KBM-7 (cell line): Measurements from ENCODE around the gene SMIM12.

Experiments
- DNase-seq: peaks from one replicate; pipeline ENCODE4 v3.0.0-alpha.2; 2015
- in situ Hi-C: fragments of 300-500 bp; cut with MboI; formaldehyde crosslinking; loops from 2 replicates; pipeline ENCODE4 v1.14.3; 2020; ENCODE audit warnings: low sequenced_read_pairs, low pct_unique_long_range_greater_than_20kb, mixed read lengths

Gene SMIM12

DNA sequence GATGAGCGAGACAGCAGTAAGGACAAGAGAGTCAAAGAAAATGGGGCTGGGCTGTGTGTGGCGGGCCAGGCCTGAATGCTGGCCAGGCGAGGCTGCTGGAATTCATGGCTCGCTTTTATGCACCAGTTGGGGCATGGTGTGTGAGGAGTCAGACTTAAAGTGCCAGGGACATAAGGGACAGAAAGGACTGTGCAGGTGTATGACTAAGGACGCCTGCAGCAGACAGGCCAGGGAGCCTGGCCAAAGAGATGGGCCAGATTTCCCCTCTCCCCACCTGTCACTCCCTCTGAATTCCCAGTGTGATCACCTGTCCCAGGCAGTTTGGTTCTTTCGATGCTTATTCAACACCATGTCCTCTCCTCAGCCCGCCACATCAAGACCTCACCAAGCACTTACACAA lies 16.9 kb upstream of the SMIM12 start:
- in situ Hi-C loops: no loop called here
- DNase-seq: no peak

DNA sequence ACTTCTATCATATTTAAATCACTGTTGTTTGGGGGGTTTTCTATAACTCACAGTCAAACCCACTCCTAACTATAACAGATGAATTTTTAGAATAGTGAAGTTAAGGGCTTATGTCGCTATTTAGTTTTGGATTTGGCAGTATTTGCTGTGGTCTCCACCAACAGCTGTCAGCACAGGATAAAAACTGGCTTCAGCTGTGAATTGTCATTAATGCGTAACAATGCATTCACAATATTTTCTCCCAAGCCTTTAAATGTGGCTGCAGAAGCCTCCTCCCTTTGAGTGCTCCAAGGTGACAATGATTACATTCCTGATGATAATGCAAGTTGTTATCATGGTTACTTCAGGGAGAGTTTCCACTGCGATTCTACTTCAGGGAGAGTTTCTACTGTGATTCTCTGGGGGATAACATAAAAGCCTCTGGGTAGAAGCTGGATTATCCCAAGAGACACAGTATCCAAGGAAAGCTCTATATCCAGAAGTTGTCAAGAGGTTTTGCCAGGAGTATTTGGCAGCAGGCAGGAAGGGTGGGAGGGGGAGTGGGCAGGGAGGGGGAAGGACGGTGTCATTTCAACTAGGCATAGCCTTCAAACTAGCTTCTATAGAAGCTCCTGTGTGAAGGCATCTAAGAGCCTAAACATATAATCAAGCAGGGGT lies 14.9 kb upstream of the SMIM12 start:
- in situ Hi-C loops: no loop called here

DNA sequence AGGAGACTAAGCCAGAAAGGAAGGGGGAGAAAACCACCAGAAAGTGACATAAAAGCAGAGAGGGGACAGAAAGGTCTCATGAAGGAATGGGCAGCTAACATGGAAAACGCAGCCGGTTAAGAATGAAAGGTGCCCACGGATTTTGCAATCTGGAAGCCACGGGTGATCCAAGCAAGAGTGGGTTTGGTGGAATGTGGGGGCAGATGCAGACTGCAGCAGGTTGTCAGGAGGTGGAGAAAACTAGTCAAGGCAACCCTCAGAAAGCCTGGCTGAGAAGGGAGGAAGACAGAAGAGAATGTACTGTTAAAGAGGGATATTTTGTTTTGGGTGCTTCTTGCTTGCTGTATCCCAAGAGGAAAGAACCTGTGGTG lies 12.6 kb upstream of the SMIM12 start:
- no peak for DNase-seq
- in situ Hi-C loops: no loop called here

More for the DNA sequence above, 14.9 kb upstream of the SMIM12 start:
- DNase-seq: no peak

DNA sequence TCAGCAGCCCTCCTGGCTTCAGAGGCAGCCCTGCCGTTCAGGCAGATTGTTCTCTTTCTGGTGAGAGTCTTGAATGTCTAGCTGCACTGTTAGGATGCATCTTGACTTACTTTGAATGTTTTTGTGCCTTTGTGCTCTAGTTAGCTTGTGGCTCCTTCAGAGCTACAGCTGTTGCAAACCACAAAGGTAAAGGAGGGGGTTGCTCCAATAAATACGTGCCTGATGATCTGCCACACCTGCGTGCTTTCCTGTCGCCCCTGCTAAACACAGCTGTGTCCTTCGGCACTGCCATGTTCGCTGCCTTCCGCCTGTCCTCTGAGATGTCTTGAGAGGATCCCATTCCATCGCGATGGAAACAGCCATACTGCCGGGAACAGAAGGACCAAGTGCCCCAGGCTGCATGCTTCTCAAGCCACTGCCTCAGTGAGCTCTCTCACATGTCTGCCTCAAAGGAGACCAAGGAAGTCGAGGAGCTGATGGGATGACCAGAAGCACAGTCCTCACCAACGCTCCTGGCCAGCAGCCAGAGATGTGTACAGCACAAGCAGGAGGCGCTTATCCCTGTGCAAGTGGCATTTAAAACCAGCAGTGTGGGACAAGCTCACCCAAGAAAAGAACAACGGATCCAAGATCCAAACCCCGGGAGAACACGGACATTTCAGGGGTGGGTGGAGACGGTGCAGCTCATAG lies 12.0 kb upstream of the SMIM12 start:
- in situ Hi-C loops: no loop called here

DNA sequence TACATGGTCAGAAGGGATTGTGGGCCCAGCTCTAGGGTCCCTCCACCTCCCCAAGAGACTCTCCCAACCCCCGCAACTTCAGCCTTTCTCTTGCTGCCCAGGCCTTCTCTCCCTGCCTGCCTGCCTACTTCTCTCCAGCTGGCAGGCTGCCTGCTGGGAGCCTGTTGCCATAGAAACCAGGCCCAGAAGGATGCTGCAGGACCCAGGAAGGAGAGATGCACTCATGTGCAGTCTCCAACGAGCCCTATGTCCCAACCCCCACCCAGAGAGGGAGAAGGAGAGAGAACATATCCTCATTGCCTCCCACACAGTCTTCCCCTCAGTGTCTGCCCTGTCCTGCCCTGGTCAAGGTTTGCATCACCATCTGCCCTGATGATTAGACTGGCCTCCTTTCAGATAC lies 10.8 kb upstream of the SMIM12 start:
- in situ Hi-C loops: no loop called here
- DNase-seq: no peak

More for the DNA sequence above, 12.0 kb upstream of the SMIM12 start:
- DNase-seq: no peak

DNA sequence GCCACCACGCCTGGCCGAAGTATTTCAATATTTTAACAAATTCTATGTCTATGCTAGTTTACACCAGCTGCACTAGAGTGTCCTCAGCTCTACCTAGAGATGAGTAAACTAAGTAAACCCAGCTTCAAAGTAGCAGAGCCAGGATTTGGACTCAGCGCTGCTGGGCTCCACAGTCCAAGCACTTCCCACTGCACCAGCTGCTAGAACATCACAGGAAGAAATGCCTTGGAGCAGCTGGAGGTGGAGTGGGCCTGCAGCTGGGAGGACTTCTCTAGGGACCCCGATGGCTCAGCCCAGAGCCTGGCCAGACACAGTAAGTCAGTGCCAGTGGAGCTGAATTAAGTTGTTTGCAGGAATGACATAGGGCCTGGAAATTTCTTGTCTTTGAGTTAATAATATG lies 10.2 kb upstream of the SMIM12 start:
- in situ Hi-C loops: no loop called here
- DNase-seq: no peak

DNA sequence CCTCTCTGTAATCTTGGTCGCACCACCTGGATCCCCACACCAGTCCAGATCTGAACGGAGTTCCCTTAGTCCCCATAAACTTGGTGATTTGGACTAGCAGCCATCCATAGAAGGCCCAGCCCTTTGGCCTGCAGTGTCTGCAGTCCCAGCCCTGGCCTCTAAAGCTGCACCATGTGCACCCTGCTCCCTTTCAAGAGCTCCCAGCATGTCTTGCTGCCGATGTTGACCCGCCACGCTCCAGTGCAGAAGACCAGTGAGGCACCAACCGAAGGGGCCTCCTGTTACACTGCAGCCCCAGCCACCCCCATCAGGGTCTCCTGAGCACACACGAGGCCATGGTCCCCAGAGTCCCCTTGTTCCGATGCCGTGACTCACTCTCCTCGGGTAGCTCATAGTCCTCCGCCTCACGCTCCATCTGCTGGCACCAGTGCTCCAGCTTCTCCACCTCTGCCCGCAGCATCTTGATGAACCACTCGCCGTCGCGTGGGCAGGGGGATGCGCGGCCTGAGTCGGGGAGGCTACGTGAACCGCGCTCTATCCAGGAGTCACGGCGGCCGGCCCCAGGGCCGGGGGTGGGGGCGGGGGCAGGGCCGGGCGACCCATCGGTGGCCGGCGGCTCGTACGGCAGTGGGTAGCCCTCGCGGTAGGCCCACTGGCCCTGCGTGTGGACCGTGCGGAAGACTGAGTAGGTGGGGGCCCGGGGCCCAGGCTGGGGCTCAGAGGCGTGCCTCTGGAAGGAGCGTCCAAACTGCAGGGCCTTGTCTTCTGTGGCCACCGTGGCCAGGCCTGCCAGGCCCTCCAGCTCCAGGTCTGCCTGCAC lies 8.9 kb upstream of the SMIM12 start:
- in situ Hi-C loops: no loop called here
- DNase-seq: no peak

DNA sequence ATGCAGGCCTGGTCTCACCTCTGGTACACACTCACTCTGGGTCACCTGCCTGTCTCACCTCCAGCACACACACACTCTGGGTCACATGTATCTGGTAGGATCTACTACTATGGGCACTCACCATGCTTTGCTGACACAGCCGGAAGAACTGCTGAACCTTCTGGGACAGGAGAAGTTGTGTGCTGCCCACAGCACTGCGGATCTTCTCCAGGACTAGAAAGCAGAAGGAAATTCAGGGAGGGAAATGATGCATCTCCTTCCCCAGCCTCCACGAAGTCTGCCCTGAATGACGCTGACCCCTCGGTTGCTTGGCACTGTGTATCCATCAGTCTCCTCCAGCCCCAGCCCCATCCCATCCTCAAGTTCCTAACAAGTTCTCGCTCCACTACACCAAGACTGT lies 7.9 kb upstream of the SMIM12 start:
- DNase-seq: peak; percentile 24

DNA sequence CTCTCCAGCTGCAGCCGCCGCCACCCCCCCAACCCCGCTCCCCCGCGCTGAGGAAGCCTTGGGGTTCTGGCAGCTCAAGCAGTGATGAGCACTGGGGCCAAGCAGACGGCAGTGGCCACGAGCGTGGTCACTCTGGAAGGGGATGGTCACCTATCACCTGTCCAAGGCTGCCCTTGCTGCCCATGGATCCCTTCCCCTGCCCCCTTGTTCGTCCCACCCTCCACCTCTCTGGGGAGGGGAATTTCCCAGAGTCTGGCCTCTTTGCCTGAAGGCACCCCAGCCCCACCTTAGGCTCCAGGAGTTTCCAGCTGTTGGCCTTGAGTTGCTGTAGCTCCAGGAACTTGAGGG lies 7.2 kb upstream of the SMIM12 start:
- no peak for DNase-seq
- in situ Hi-C loops: no loop called here

More for the DNA sequence above, 7.9 kb upstream of the SMIM12 start:
- in situ Hi-C loops: no loop called here

DNA sequence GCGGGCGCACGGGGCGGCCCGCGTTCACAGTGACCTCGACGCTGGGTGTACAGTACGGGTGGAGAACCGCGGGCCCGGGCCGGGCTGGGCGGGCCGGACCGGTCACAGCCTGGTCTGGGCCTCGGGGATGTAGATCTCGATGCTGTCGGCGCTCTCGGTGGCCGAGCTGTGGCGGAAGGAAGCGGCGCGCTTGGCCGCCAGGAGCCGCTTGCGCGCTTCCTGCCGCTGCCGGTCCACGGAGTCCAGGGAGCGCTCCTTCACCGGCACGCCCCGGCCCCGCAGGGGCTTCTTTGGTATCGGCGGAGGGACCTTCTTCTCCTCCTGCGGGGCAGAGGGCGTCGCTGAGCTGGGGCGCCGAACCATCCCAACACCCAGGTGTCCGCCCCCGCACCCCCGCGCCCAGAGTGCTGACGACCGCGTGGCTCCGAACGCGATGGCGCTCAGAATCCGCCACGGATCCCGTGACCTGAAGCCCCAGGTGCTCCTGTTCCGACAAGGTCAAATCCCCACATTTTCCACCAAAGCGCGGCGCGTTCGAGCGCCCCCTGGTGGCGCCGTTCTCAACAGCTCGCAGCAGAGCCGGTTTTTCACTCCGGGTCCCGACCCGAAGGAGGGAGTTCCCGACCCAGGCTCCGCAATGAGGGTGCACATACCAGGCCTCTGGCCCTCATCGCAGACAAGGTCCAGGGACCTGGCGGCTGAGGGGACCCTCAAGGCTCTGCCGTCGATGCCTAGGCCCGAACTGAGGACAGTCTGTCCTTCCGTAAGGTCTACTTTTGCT lies 6.6 kb upstream of the SMIM12 start:
- DNase-seq: peak; percentile 88
- in situ Hi-C loops: no loop called here

DNA sequence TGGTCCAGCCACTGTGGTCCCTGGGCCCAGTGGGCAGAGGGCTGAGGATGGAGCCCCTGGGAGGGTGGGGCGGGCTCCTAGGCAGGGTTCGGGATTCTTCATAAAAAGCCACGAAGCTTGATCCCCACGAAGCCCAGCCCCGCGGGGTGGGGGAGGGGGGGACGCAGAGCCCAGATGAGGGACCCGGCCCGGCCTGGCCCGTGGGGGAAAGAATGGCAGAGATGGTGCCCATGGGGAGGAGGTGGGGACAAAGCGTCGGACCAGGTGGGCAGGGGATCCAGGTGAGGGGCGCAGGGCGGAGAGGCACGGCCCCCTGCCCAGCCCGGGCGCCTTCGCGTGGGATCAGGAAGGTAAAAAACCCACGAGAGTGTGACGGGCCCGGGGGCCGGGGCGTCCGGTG lies 6.0 kb upstream of the SMIM12 start:
- in situ Hi-C loops: no loop called here
- no peak for DNase-seq

DNA sequence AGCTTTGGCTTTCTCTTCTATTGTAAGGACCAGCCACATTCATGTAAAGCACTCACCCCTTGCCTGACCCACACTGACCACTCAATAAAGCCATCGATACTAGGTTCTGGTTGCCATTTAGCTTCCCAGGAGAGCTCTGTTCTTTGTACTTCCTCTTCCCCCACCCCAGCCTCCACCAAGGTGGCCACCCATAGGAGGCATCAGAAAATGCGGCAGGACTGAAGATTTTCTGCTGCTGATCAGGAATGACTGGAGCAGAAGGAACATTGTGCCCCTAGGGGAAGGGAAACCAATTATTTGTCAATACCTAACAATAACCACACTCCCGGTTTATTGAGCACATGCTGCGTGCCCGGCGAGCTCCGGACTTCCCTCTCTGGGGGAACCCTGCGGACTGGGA lies 5.2 kb upstream of the SMIM12 start:
- DNase-seq: no peak
- in situ Hi-C loops: no loop called here

DNA sequence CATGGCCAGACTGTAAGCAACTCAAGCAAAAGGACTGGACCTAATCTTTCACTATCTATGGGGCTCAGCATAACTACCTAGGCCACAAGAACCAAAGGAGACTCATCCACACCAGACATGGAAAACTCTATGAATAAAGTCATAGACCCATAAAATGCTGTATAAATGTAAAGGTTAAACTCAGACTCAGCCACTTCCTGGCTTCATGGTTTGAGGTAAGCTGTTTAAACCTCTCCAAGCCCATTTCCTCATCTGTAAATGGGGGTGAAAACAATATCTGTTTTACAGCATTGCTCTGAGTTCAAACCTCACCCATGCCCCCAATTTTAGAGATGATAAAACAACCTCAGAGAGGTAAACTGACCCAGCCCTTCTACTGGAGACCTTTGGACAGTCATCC lies 4.0 kb upstream of the SMIM12 start:
- in situ Hi-C loops: no loop called here
- no peak for DNase-seq

DNA sequence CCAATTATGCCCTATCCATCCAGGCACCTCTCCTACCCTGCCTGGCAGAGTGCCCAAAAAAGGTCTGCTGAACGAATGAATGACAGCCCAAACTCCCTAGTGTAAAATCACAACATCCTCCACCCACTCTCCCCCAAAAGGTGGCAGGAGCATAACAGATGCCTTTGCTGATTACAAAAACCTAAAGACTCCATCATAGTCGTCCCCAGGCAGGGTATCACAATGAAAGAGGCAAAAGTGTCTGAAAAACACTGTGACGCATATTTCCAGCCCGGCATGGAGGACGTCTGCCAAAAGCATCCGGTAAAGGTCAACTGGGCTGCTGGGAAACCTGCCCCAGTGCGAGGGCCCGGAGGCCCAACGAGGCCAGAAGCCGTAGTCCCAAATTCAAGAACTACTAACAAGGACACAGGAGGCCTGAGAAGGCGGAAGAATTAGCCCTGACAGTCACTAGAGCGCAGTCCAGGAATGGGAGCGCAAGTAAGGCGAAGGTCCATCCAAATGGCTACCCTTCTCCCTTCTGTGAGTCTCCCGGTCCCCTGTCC lies 576 bp downstream of the SMIM12 start:
- DNase-seq: peak; percentile 24
- in situ Hi-C loops: no loop called here

DNA sequence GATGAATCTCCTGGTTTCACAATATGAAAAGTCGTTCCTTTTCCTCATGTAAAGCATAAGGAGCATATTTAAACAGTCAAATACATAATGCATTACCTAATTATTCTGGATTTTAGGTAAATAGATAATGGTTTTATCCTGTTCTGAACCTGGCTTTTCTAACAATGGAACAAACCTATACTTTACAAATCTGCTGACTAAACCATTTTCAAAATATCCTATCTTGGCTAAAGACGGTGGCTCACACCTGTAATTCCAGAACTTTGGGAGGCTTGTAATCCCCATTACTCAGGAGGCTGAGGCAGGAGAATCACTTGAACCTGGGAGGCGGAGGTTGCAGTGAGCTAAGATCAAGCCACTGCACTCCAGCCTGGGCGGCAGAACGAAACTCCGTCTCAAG lies 2.9 kb downstream of the SMIM12 start:
- in situ Hi-C loops: no loop called here
- DNase-seq: no peak

DNA sequence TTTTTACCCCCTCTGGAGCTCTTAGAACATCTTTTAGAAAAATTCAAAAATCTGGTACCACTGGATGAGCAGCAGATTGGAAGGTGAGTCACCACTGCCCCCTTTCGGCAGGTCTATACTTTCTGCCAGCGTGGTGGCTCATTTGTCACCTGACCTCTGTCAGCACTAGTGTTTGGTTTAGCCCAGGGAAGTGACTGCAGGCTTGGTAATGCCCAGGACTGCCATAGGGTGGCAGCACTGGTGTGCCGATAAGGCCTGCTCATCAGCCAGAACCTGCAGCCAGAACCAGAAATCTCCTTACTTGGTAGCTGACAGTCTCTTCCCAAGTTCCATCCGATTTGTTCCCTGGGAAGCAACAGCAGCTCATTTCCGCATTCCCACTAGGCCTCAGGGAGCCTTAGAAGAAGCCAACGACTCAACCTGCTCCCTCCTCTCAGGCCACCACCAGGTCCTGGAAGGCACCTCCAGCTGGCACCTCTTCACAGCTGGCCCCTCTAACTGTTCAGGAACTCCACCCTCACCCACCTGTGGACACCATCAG lies 6.8 kb downstream of the SMIM12 start:
- in situ Hi-C loops: no loop called here

DNA sequence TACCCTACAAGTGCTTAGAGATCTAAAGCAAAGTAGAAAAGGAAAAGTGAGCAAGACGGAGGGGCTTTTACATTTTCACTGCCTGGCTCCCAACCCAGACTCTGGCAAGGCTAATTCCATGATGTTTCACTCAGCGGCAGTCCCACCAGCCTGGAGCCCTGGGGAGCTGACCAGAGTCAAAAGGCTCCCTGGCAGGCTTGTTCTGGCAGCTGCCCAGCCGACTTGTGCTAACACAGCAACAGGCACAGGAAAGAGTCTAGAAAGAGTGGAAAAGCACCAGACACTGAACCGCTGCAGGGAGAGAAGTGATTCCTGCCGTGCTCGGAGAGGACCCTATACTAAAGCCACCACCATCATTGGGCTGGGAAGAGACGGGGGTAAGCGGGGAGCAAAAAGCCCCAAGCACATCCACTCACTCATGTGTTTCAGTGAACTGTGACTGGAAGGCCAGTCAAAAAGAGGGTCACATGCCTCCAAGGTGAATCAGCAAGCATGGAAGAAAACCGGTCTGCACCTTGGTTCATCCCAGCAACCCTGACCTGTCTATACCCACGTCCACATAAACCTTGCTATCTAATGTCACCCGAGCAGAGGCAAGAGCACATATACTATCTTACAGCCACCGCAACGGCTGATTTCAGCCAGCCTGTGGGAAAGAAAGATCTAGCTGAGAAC lies 8.0 kb downstream of the SMIM12 start:
- DNase-seq: no peak
- in situ Hi-C loops: no loop called here

More for the DNA sequence above, 6.8 kb downstream of the SMIM12 start:
- DNase-seq: peak; percentile 98

DNA sequence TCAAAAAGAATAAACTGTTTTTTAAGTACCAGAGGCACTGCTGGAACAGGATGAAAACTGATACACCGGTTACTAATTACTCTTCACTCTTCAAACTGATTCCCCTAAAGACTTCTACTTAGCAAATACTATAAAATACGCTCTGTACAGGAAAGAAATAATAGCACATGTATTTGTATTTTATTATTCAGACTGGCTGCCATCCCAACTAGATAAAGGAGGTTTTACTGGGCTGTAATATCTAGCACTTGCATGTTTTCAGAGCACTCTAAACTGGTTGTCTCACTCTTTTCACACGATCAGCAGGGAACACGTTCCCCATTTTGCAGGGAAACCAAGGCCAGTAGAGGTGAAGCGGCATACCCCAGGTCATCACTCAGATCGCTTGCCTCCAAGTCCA lies 9.2 kb downstream of the SMIM12 start:
- DNase-seq: no peak
- in situ Hi-C loops: no loop called here

DNA sequence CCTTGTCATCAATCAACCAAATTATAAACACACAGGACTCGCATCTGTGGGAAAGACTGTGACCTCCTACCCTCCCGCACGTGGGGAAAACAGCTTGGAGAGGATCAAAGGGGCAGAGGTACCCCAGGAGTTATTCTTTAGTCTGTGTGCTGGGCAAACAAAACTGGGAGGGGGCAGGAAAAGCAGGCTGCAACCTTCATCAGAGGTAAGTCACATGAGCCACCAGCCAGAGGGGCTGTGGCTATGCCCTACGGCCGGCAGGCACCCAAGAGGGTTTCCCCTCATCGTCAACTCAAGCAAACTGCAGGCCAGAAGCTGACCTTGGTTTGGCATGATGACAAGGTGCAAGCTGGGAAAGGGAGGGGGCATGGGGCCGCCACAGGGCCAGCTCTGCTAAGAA lies 12.5 kb downstream of the SMIM12 start:
- in situ Hi-C loops: no loop called here
- no peak for DNase-seq
